Suprapubic skin (tissue), 4 donors: ENCODE results near the gene ST7L. TPM values are rescaled to one million over a fixed set of nuclear protein-coding genes. Genes with fewer than 3 reads are reported as not detected.

ENCODE experiments used
- DNase-seq, 2 donors: peaks; one replicate each; pipeline ENCODE4 v3.0.0-alpha.2; 2019; ENCODE audit warnings: low spot score in 2 of 2
- H3K27ac ChIP-seq: fragments of 200-600 bp; sonication (generic); one replicate; pipeline ENCODE4 v1.5.1; 2019
- H3K27me3 ChIP-seq: fragments of 200-600 bp; sonication (generic); one replicate; pipeline ENCODE4 v1.5.1; 2019
- H3K36me3 ChIP-seq: fragments of 200-600 bp; sonication (generic); one replicate; pipeline ENCODE4 v1.5.1; 2019
- H3K4me1 ChIP-seq: fragments of 200-600 bp; sonication (generic); one replicate; pipeline ENCODE4 v1.5.1; 2019
- H3K4me3 ChIP-seq: fragments of 200-600 bp; sonication (generic); one replicate; pipeline ENCODE4 v1.5.1; 2019; ENCODE audit warnings: mild to moderate bottlenecking
- H3K9me3 ChIP-seq: fragments of 200-600 bp; sonication (generic); one replicate; pipeline ENCODE4 v1.5.1; 2019
- EP300 ChIP-seq: sonication (generic); formaldehyde crosslinking; IDR thresholded peaks from one replicate; pipeline ENCODE4 v1.6.1; 2017; ENCODE audit warnings: antibody characterized with exemption
- POLR2A ChIP-seq, 2 donors: fragments of 450-650 bp; IDR thresholded peaks; one replicate each; pipeline ENCODE4 v1.6.1; 2017; ENCODE audit warnings: antibody characterized with exemption in 2 of 2, mild to moderate bottlenecking in 2 of 2, moderate library complexity in 2 of 2
- POLR2AphosphoS5 ChIP-seq, 3 donors: sonication (generic); formaldehyde crosslinking; IDR thresholded peaks; one replicate each; pipeline ENCODE4 v1.6.1; 2017; ENCODE audit warnings: antibody characterized with exemption in 3 of 3
- WGBS: methylation state at CpG from one replicate; pipeline ENCODE4 v1.1.5; 2018; 5-methylcytosine and 5-hydroxymethylcytosine counted together
- total RNA-seq, 4 donors: library from RNA; depleted of rRNA; stranded (reverse); fragments of >200 nt; gene quantifications; one replicate each; pipeline ENCODE4 v1.1.0, GENCODE V29; 2016
- TF ChIP-seq, protein P1 (sequence below), 2 donors: fragments of 200-600 bp in 1 of 2; fragments of 450-650 bp in 1 of 2; sonication (generic) in 1 of 2; IDR thresholded peaks; one replicate each; pipeline ENCODE4 v1.5.1; 2016 to 2019; ENCODE audit warnings: antibody characterized with exemption in 2 of 2, mild to moderate bottlenecking in 1 of 2, moderate library complexity in 1 of 2

The ST7L gene
- total RNA-seq, 4 donors from 2014 or later, result 16.2 to 40.7 (median 29.4) TPM

DNA sequence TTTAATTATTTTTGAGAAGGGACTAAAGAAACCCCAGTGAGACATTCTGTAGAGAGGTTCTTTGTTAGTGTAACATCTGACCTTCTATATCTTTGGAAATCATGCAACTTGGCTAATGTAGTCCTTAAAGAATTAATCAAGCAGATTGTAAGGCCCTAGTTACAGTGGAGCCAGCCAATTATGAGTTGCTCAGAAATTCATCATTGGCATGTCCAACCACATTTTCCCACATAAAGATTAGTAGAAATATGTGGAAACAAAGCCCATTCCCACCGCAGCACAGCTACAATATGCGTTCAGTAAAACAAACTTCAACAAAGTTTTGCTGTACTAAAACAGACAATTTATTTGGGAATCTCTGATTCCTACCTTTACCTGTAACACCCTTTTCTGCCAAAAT, 82.4 kb downstream of the ST7L start:
- Histone ChIP-seq H3K4me1 (peaks cover 6% of the 10 kb centered on the region), H3K27ac (no peak overlapping the region), H3K9me3 (no peaks in the 10 kb centered on the region), H3K4me3 (no peak overlapping the region), H3K27me3 (no peaks in the 10 kb centered on the region), H3K36me3 (peaks cover 20% of the 10 kb centered on the region)
- no peak for DNase-seq
- 64% methylated on average over 2 of the region's 2 CpGs for WGBS
- TF ChIP-seq POLR2A (IDR thresholded peaks at IDR 0.05), result no peak
- TF ChIP-seq, protein P1, sequence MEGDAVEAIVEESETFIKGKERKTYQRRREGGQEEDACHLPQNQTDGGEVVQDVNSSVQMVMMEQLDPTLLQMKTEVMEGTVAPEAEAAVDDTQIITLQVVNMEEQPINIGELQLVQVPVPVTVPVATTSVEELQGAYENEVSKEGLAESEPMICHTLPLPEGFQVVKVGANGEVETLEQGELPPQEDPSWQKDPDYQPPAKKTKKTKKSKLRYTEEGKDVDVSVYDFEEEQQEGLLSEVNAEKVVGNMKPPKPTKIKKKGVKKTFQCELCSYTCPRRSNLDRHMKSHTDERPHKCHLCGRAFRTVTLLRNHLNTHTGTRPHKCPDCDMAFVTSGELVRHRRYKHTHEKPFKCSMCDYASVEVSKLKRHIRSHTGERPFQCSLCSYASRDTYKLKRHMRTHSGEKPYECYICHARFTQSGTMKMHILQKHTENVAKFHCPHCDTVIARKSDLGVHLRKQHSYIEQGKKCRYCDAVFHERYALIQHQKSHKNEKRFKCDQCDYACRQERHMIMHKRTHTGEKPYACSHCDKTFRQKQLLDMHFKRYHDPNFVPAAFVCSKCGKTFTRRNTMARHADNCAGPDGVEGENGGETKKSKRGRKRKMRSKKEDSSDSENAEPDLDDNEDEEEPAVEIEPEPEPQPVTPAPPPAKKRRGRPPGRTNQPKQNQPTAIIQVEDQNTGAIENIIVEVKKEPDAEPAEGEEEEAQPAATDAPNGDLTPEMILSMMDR (IDR thresholded peaks at IDR 0.05), result no peak
- no peak for TF ChIP-seq POLR2AphosphoS5 (IDR thresholded peaks at IDR 0.05)
- no peak for TF ChIP-seq EP300

DNA sequence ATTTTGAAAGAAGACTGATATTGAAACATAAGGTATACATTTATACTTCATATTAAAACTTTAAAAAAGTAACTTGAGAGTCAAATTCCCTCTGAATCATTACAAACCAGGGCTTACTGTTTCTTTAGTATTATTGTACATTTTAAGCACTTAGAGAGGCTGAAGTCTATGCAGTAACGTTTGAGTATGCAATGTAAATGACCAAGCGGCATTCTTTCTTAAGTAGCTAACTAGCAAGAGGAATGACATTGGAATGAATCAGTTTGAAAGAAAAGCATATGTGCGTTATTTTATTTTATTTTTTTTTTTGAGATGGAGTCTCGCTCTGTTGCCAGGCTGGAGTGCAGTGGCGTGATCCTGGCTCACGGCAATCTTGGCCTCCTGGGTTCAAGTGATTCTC, 85.9 kb downstream of the ST7L start:
- Histone ChIP-seq H3K27ac (no peak overlapping the region), H3K36me3 (peaks cover 10% of the 10 kb centered on the region)
- WGBS, result 89% methylated on average over 6 of the region's 6 CpGs

DNA sequence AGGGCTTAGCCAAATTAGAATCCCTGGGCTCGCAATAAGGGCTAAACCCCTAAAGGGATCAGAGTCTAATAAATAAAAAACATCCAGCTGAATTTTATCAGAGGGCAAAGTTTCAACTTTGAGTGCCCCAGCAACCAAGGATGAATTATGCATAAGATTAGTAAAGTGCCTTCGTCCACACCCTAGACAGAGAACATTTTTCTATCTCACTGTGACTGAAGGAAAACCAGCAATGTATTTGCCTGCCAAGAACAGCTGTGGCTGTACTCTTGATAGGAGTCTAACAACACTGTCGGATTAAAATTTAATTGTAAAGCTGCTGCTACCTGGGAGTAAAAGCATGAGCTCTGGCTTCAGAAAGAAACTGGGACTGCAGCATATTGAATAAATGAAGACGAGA, 86.9 kb downstream of the ST7L start:
- Histone ChIP-seq H3K9me3 (no peaks in the 10 kb centered on the region), H3K4me1 (peaks cover 11% of the 10 kb centered on the region), H3K27me3 (no peaks in the 10 kb centered on the region), H3K36me3 (peaks cover 13% of the 10 kb centered on the region), H3K27ac (peak overlapping the region; percentile 24), H3K4me3 (no peak overlapping the region)
- 66% methylated on average over 4 of the region's 4 CpGs for WGBS
- no peak for DNase-seq
- no peak for TF ChIP-seq POLR2AphosphoS5 (IDR thresholded peaks at IDR 0.05)
- no peak for TF ChIP-seq EP300
- no peak for TF ChIP-seq POLR2A (IDR thresholded peaks at IDR 0.05)
- TF ChIP-seq, protein P1 (IDR thresholded peaks at IDR 0.05), result no peak

More for the DNA sequence above, 85.9 kb downstream of the ST7L start:
- DNase-seq, result no peak
- TF ChIP-seq POLR2AphosphoS5 (IDR thresholded peaks at IDR 0.05), result no peak
- TF ChIP-seq EP300, result no peak
- no peak for TF ChIP-seq POLR2A (IDR thresholded peaks at IDR 0.05)
- TF ChIP-seq, protein P1 (IDR thresholded peaks at IDR 0.05), result no peak
- peaks cover 11% of the 10 kb centered on the region for H3K4me1 ChIP-seq
- no peaks in the 10 kb centered on the region for H3K27me3 ChIP-seq
- H3K4me3 ChIP-seq, result no peak overlapping the region
- no peaks in the 10 kb centered on the region for H3K9me3 ChIP-seq

DNA sequence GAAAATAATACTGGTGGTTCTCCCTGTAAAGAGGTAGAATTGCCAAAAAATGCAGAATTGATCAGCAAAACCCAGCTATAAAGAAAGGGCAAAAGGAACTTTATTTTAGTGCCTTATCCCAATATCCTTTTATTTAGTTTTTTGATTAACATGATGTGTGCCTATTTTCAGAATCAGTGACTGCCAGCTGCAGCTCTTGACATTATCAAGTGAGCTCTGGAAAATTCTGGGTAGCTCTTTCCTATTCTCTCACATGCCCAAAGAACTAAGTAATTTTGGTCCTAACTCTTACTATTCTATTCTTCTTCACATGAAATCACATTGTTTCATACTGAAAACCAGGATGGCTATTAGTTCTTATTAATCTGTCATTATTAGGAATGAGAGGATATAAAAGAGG, 88.1 kb downstream of the ST7L start:
- peaks cover 11% of the 10 kb centered on the region for H3K4me1 ChIP-seq
- H3K4me3 ChIP-seq, result no peak overlapping the region
- no peaks in the 10 kb centered on the region for H3K27me3 ChIP-seq
- H3K9me3 ChIP-seq, result no peaks in the 10 kb centered on the region
- no peak for DNase-seq
- no peak overlapping the region for H3K27ac ChIP-seq
- peaks cover 15% of the 10 kb centered on the region for H3K36me3 ChIP-seq
- TF ChIP-seq POLR2AphosphoS5 (IDR thresholded peaks at IDR 0.05) (no peak), POLR2A (IDR thresholded peaks at IDR 0.05) (no peak)
- TF ChIP-seq, protein P1 (IDR thresholded peaks at IDR 0.05), result no peak

DNA sequence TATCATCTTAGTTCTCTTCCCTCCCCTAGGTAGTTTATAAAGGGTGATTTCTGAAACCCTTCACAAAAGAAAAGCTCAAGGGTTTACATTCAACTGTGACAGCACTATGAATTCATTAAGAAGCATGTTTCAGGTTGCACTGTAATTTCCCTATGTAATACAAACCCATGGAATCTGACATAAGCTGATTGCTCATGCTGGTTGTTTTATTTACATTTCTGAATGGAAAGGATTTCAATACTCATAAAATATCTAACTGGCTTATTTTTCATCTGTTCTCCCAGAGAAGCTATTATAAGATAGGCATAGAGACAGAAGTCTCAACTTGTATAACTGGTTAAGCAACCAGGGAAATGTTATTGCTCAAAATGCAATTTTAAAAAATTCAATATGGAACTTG, 89.6 kb downstream of the ST7L start:
- peak overlapping the region; percentile 38 for H3K27ac ChIP-seq
- DNase-seq, result no peak
- TF ChIP-seq EP300 (no peak), POLR2AphosphoS5 (IDR thresholded peaks at IDR 0.05) (no peak), POLR2A (IDR thresholded peaks at IDR 0.05) (no peak)
- TF ChIP-seq, protein P1 (IDR thresholded peaks at IDR 0.05), result no peak
- peaks cover 11% of the 10 kb centered on the region for H3K4me1 ChIP-seq
- H3K9me3 ChIP-seq, result no peaks in the 10 kb centered on the region
- H3K4me3 ChIP-seq, result no peak overlapping the region
- H3K27me3 ChIP-seq, result no peaks in the 10 kb centered on the region
- H3K36me3 ChIP-seq, result peaks cover 25% of the 10 kb centered on the region
